Measurements from ENCODE around the gene ITGB2. TPM values are rescaled to one million over a fixed set of nuclear protein-coding genes. Genes with fewer than 3 reads are reported as not detected.
"Not testable (repeated sequence)": the region's sequence is repeated elsewhere in the genome, so short reads cannot be mapped to it uniquely, and the experiment has no call there.

The ITGB2 gene
- total RNA-seq, 1 donor from 2014 or later = 4.9 TPM

GRCh38 chr21:44913425-44914175 lies 7.1 kb downstream of the ITGB2 start:
- FAIRE-seq = no peak

GRCh38 chr21:44912506-44913412 lies 7.9 kb downstream of the ITGB2 start:
- not testable (repeated sequence) for FAIRE-seq

More at GRCh38 chr21:44913425-44914175, 7.1 kb downstream of the ITGB2 start:
- DNase-seq (ENCODE audit: low spot score in 2 of 2) = no peak

GRCh38 chr21:44912158-44912473 lies 8.6 kb downstream of the ITGB2 start:
- FAIRE-seq (no peak), DNase-seq (ENCODE audit: low spot score in 2 of 2) (no peak)

More at GRCh38 chr21:44912506-44913412, 7.9 kb downstream of the ITGB2 start:
- not testable (repeated sequence) for DNase-seq (ENCODE audit: low spot score in 2 of 2)

GRCh38 chr21:44911384-44912157 lies 9.1 kb downstream of the ITGB2 start:
- no peak for FAIRE-seq
- DNase-seq (ENCODE audit: low spot score in 2 of 2) = peak in 1 of 2 donors; percentile 63

GRCh38 chr21:44911068-44911383 lies 9.7 kb downstream of the ITGB2 start:
- no peak for DNase-seq (ENCODE audit: low spot score in 2 of 2)
- FAIRE-seq = no peak

GRCh38 chr21:44910229-44911067 lies 10.3 kb downstream of the ITGB2 start:
- FAIRE-seq (no peak), DNase-seq (ENCODE audit: low spot score in 2 of 2) (no peak)

GRCh38 chr21:44909719-44910118 lies 11.0 kb downstream of the ITGB2 start:
- no peak for DNase-seq (ENCODE audit: low spot score in 2 of 2)
- FAIRE-seq = no peak

GRCh38 chr21:44908908-44909307 lies 11.8 kb downstream of the ITGB2 start:
- no peak for DNase-seq (ENCODE audit: low spot score in 2 of 2)
- no peak for FAIRE-seq

- DNase-seq (ENCODE audit: low spot score in 2 of 2) = no peak
- no peak for FAIRE-seq
These were observed 12.5 kb downstream of the ITGB2 start for GRCh38 chr21:44907966-44908895.

DNA sequence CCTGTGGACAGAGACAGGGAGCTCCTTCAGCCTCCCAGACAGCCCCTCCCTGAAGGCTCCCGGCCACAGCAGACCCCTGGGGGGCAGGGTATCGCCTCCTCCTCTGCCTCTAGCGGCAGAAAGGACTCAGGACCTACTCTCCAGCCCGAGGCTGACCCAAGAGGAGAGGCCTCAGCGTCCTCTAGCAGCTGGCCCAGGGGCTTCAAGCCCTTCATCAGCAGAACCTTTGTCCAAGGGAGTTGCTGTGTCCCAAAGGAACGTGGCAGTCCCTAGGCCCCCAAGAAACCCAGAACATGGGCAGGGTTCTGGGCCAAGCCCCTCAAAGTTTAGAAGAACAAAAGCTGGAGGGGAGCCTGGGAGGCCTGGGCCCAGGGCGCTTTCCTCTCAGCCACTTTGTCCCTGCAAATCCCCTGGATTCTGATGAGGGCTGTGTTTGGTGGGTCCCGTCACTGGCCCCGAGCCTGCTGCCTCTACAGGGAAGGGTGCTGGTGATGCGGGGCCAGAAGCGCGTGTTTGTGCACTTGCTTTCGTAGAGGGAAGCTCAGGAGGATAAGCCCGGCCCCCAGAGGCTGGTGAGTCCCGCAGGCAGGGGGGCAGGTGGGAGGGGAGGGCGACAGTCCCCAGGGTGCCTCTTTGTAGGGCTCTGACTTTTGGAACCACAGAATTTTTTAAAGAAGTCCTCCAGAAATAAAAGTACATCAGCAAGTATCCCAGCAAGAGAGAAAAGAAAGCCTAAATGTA lies 13.3 kb downstream of the ITGB2 start:
- no peak for FAIRE-seq
- DNase-seq (ENCODE audit: low spot score in 2 of 2) = no peak

DNA sequence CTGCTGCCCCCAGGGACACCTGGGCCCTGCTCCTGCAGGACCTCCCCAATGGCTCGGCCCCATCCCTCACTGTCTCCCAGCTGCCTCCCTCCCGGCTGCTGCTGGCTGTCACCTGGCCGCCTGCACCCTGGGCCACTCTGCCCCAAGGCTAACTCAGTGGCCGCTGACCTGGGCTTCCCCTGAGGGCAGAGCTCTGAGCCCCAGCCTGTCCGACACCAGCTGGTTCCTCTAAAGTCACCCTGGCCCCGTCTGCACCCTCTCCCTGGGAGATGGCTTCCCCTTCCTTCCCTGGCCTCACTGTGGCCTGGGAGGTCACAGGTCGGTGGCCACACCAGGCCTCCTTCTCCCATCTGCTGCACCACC lies 15.0 kb downstream of the ITGB2 start:
- FAIRE-seq = no peak
- no peak for DNase-seq (ENCODE audit: low spot score in 2 of 2)

DNA sequence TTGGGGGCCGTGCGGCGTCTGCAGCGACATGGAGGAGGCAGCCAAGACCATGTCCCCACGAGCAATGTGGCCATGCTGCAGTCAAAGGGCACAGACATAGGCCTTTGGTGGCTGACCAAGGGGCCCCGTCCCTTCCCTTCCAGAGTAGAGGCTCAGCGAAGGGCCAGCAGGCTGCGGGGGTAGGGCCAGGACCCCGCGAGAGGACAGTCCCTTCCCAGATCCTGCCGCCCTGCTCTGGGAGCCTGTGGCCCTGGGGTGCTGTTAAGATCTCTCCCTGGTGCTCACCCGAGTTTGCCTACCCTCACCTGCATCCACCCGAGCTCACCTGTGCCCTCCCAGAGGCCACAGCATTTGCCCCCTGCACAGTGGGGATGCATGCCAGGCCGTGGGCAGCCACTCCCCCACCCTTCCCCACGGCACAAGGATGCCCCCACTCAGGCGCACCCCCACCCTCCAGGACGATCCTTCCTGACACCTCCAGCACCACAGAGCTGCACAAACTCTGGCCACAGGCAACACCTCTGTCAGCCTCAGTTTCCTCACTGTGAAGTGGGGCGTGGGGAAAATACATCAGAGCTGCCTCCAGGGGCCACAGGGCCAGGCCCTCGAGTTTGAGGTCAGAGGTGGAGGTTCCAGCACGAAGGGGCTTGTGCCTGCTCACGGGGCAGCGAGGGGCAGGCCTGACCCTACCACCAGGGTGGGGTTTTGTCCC lies 15.5 kb downstream of the ITGB2 start:
- no peak for FAIRE-seq

GRCh38 chr21:44904141-44904923 lies 16.4 kb downstream of the ITGB2 start:
- DNase-seq (ENCODE audit: low spot score in 2 of 2) (no peak), FAIRE-seq (no peak)

More for the DNA sequence above, 15.5 kb downstream of the ITGB2 start:
- no peak for DNase-seq (ENCODE audit: low spot score in 2 of 2)

DNA sequence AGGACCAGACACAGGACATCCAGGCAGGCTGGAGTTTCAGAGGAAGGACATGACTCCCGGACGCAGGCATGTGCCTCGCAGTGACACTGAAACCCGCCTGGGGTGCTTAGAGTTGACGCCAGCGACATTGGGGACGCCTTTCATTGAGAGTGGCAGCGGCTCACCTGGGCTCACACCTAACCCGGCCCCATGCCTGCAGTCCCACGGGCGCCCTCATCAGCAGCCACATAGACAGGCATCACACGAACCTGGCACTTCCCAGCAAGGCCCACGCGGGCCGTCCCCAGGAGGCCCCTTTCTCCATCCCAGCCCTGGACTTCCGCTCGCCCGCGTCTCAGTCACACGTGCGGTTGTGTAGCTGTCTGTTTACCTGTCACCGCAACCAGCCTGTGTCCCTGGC lies 17.0 kb downstream of the ITGB2 start:
- FAIRE-seq (no peak), DNase-seq (ENCODE audit: low spot score in 2 of 2) (no peak)

- DNase-seq (ENCODE audit: low spot score in 2 of 2) (no peak), FAIRE-seq (no peak)
These were observed 17.5 kb downstream of the ITGB2 start for GRCh38 chr21:44903050-44903685.

DNA sequence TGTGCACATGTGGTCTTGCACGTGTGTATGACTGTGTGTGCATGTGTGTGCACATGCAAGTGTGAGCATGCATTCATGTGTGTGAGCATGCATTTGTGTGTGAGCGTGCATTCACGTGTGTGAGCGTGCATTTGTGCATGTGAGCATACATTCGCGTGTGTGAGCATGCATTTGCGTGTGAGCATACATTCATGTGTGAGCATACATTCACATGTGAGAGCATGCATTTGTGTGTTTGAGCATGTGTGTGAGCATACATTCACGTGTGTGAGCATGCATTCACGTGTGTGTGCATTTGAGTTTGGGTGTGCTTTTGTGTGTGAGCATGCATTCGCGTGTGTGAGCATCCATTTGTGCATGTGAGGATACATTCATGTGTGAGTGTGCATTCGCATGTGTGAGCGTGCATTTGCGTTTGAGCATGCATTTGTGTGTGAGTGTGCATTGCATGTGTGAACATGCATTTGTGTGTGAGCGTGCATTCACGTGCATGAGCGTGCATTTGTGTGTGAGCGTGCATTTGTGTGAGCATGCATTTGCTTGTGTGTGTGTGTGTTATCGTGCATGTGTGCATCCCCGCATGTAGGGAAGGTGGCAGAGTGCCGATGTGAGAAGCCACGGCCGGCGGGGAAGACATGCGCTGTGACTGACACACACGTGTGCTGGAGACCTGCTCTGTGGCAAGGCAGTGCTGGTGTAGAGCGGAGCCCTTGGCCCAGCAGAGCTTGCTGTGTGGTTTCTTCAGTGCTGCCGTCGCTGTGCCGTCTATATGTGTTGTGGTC lies 18.2 kb downstream of the ITGB2 start:
- no peak for FAIRE-seq

More for the DNA sequence above, 18.2 kb downstream of the ITGB2 start:
- DNase-seq (ENCODE audit: low spot score in 2 of 2) = no peak

Measured in frontal cortex (tissue), 4 donors.